Measurements from ENCODE around the gene KIAA1671. TPM values are rescaled to one million over a fixed set of nuclear protein-coding genes. Genes with fewer than 3 reads are reported as not detected.

KIAA1671 gene
- total and polyA plus RNA-seq, 10 donors, result 0.72 to 11.9 (median 8.2) TPM

- no peak overlapping the region for H3K27ac ChIP-seq
- H3K9me3 ChIP-seq, result no peaks in the 10 kb centered on the region
- no peak for DNase-seq
- H3K36me3 ChIP-seq, result no peaks in the 10 kb centered on the region
- peaks cover 0 to 13% (median 0%) of the 10 kb centered on the region in 7 donors for H3K27me3 ChIP-seq (replicated peaks in 1 of 7)
- 85 to 100% (median 91%) methylated on average over 1 of the region's 1 CpG for WGBS, 5 donors
- H3K4me3 ChIP-seq, result no peak overlapping the region
- TF ChIP-seq POLR2AphosphoS5 (IDR thresholded peaks at IDR 0.05) (no peak), CTCF (IDR thresholded peaks at IDR 0.05 in 8 of 11, conservative IDR thresholded peaks at IDR 0.05 in 3 of 11) (no peak), POLR2A (IDR thresholded peaks at IDR 0.05) (no peak)
- H3K4me1 ChIP-seq, result peaks cover 0 to 41% (median 7%) of the 10 kb centered on the region in 6 donors
- intact Hi-C loops (cut with DNase I; ENCODE audit: low total_unique reads), result no loop called here
These were observed 31.6 kb downstream of the KIAA1671 start for GRCh38 chr22:24984122-24984521.

- intact Hi-C loops (cut with DNase I; ENCODE audit: low total_unique reads), result no loop called here
- Histone ChIP-seq H3K27ac (peak overlapping the region in 5 of 8 donors; percentile 17 to 65 (median 40)), H3K4me3 (no peak overlapping the region), H3K4me1 (peaks cover 0 to 48% (median 13%) of the 10 kb centered on the region in 6 donors), H3K9me3 (no peaks in the 10 kb centered on the region), H3K36me3 (no peaks in the 10 kb centered on the region), H3K27me3 (replicated peaks in 1 of 7) (peaks cover 0 to 13% (median 0%) of the 10 kb centered on the region in 7 donors)
- no peak for TF ChIP-seq POLR2A (IDR thresholded peaks at IDR 0.05)
- peak in 1 of 3 donors; percentile 73 for TF ChIP-seq POLR2AphosphoS5 (IDR thresholded peaks at IDR 0.05)
- TF ChIP-seq CTCF (IDR thresholded peaks at IDR 0.05 in 8 of 11, conservative IDR thresholded peaks at IDR 0.05 in 3 of 11), result no peak
- DNase-seq, result no peak
- WGBS, 5 donors, result 15 to 19% (median 16%) methylated on average over 9 of the region's 9 CpGs
These were observed 33.3 kb downstream of the KIAA1671 start for GRCh38 chr22:24985826-24986214.

GRCh38 chr22:24986816-24987215 lies 34.3 kb downstream of the KIAA1671 start:
- H3K4me1 ChIP-seq, result peaks cover 0 to 51% (median 13%) of the 10 kb centered on the region in 6 donors
- no peak overlapping the region for H3K4me3 ChIP-seq
- 64 to 75% (median 68%) methylated on average over 4 of the region's 4 CpGs for WGBS, 5 donors
- intact Hi-C loops (cut with DNase I; ENCODE audit: low total_unique reads), result no loop called here
- H3K9me3 ChIP-seq, result no peaks in the 10 kb centered on the region
- no peak overlapping the region for H3K27ac ChIP-seq
- DNase-seq, result no peak
- no peak for TF ChIP-seq POLR2A (IDR thresholded peaks at IDR 0.05)
- TF ChIP-seq CTCF (IDR thresholded peaks at IDR 0.05 in 8 of 11, conservative IDR thresholded peaks at IDR 0.05 in 3 of 11), result no peak
- TF ChIP-seq POLR2AphosphoS5 (IDR thresholded peaks at IDR 0.05), result no peak
- H3K27me3 ChIP-seq (replicated peaks in 1 of 7), result peaks cover 0 to 13% (median 0%) of the 10 kb centered on the region in 7 donors
- H3K36me3 ChIP-seq, result no peaks in the 10 kb centered on the region

GRCh38 chr22:24989135-24989534 lies 36.6 kb downstream of the KIAA1671 start:
- H3K4me3 ChIP-seq, result no peak overlapping the region
- peaks cover 0 to 47% (median 9%) of the 10 kb centered on the region in 6 donors for H3K4me1 ChIP-seq
- H3K27ac ChIP-seq, result peak overlapping the region in 2 of 8 donors; percentile 23 to 28
- no peaks in the 10 kb centered on the region for H3K36me3 ChIP-seq
- no peak for TF ChIP-seq POLR2A (IDR thresholded peaks at IDR 0.05)
- no peak for TF ChIP-seq POLR2AphosphoS5 (IDR thresholded peaks at IDR 0.05)
- no peak for TF ChIP-seq CTCF (IDR thresholded peaks at IDR 0.05 in 8 of 11, conservative IDR thresholded peaks at IDR 0.05 in 3 of 11)
- no peaks in the 10 kb centered on the region for H3K9me3 ChIP-seq
- H3K27me3 ChIP-seq (replicated peaks in 1 of 7), result peaks cover 0 to 30% (median 0%) of the 10 kb centered on the region in 7 donors
- DNase-seq, result no peak
- intact Hi-C loops (cut with DNase I; ENCODE audit: low total_unique reads), result no loop called here
- WGBS, 5 donors, result 60 to 96% (median 79%) methylated on average over 2 of the region's 2 CpGs

Data from spleen (tissue), 11 donors.